ENCODE data around the gene FOXO3.

FOXO3 gene

DNA sequence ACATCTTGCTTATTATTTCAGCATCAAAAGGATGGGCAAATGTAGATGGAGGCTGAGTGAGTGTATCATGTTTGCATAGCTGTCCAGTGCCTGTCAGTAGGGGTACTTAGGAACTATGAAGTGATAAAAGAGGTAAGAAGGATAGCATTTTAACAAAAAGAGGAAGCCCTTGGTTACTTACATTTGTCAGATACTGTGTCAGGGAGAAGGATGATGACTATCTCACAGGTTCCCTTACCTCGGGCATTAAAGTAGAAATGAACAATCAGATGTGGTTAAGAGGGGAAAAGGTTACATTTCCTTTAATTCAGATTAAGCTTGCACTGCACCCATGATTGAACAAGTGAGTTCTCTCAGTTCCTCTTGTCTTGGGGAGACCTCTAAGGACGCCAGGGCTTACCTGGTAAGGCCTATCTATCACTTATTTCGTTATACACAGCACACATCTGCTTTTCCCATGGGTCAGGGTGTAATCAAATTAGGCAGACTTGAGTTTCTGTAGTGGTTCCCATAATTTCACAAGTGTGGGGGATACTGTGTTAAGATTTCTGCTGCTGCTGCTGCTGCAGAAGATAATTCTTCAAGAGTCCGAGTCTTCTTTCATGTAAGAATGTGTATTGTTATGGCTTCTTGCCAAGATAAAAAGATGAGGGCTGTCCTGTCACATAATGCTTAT is 4.5 kb downstream of the FOXO3 start:
- TF ChIP-seq, protein P1, sequence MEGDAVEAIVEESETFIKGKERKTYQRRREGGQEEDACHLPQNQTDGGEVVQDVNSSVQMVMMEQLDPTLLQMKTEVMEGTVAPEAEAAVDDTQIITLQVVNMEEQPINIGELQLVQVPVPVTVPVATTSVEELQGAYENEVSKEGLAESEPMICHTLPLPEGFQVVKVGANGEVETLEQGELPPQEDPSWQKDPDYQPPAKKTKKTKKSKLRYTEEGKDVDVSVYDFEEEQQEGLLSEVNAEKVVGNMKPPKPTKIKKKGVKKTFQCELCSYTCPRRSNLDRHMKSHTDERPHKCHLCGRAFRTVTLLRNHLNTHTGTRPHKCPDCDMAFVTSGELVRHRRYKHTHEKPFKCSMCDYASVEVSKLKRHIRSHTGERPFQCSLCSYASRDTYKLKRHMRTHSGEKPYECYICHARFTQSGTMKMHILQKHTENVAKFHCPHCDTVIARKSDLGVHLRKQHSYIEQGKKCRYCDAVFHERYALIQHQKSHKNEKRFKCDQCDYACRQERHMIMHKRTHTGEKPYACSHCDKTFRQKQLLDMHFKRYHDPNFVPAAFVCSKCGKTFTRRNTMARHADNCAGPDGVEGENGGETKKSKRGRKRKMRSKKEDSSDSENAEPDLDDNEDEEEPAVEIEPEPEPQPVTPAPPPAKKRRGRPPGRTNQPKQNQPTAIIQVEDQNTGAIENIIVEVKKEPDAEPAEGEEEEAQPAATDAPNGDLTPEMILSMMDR (IDR thresholded peaks at IDR 0.05) = no peak

DNA sequence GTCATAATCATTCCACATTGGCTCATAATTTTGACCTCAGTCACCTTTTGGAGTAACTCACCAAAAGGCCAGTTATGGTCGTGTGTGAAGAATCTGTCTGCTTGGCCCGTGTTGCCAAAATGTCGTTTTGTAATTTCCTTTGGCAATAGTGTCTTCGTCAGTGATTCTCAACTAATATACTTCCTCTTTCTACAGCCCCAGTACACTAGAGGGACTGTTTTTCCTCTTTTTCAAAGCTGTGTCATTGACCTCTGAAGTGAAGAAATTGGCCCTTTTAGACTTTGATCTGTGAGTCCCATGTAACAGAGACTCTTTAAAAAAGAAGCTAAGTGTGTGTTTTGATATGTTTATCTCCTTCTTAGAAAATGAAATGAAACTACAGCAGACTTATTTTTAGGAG is 5.2 kb downstream of the FOXO3 start:
- TF ChIP-seq, protein P1 (IDR thresholded peaks at IDR 0.05) = no peak

DNA sequence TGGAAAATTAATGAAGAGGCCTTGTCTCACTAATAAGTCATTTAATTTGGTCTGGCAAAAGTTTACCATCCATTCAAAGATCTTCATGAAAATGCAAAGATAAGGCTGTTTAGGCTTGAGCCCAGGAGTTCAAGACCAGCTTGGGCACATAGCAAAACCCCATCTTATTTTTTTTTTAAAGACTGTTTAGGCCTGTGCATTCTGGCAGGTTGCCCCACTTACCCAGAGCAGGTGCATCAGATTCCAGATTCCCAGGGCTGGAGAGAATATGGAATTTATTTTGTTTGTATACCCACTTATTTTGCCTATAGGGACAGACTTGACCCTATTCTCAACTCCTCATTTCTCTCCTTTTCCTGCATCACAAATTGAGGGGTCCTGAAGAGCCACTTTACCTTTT is 5.7 kb downstream of the FOXO3 start:
- TF ChIP-seq, protein P1 (IDR thresholded peaks at IDR 0.05) = no peak

DNA sequence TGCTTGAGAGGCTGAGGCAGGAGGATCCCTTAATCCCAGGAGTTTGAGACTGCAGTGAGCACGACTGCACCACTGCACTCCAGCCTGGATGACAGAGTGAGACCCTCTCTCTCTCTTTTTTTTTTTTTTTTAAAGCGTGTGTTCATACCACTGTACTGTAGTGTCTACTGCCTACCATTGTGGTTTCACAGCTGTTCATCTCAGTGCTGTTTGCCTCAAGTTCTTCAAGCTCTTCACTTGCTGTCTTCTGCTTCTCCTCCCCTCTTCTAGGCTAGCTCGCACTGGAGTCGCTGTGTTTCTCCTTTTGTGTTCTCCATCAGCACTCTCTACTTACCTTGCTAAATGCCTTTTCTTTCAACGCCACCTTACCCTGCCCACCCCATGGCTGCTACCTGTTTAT is 7.4 kb downstream of the FOXO3 start:
- TF ChIP-seq, protein P1 (IDR thresholded peaks at IDR 0.05) = no peak

DNA sequence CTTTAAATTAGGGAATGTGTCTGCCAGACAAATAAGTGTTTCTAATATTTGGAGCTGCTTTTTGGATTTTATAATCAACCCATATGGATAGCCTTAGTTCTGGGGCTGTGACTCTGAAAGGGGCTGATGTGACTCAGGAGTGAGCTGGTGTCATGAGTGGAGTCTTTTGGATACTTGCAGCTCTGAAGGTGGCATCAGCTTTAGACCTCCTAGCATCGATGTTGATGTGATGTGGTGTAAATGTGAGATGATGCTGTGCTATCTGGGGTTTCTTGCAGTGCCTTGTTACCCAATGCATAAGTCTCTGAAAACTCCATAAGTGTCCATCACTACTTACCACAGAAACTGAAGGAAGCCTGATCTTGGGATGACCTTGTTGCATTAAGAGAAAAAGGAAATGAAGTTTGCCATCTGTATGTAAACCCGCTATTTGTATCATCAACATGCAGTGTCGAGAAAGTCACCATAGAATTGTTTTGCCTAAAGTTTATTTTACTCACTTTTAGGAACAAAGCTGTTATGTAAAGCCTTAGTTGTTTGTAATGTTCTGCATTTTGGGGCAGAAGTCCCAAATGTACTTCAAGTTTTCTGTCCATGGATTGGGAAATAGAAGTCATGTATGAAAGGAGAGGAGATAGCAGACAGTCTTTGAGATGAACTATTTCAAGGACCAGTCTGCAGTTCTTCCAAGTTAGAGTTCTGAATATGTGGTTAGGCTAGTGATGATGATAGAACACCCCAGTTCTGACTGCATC is 8.0 kb downstream of the FOXO3 start:
- TF ChIP-seq, protein P1 (IDR thresholded peaks at IDR 0.05) = no peak

DNA sequence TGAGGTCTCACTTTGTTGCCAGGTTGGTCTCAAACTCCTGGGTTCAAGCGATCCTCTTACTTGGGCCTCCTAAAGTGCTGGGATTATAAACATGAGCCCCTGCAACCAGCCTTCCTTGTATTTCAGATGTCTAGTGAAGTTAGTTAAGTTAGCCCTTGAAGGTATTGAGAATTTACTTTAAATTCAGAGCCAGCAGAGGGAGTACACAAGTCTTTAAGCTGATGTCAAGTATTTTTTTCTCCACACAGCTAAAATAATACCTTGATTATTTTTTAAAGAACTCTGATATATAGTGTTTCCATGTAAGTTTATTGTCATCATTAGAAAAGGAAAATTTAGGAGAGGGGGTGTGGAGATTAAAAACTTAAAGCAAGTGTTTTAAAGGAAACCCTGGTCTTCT is 9.8 kb downstream of the FOXO3 start:
- TF ChIP-seq, protein P1 (IDR thresholded peaks at IDR 0.05) = no peak

DNA sequence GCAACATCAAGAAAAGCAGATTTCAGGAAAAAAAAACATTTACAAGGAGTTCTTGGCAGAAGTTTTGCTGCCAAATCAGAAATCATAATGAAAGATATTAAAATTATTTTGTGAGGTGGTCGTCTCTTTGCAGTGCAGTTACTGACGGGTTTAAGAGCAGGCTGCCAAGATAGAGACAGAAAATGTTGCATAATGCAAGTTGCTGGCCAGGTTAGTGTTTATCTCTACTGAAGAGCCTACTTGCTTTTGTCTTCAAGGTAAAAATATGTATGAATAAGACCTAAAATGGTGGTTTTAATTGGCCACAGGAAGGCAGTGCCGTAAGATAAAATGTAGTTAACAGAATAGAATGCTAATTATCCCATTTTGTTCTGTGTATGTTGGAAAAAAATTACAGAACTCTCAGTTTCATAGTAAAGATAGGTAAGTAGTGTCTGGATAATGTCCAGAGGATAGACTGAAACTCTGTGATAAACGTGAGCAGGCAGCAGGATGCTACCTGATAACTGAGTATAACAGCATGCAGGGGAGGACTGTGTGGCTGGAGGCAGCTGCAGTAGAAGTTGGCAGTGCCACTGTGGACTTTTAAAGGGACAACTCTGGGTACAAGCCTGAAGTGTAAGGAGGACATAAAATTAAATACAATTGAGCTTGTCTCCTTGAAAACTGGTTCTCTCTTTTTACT is 13.9 kb downstream of the FOXO3 start:
- TF ChIP-seq, protein P1 (IDR thresholded peaks at IDR 0.05) = no peak

Measured in LNCAP (cell line).